ENCODE measurements around the gene DYNC1I1. TPM values are rescaled to one million over a fixed set of nuclear protein-coding genes. Genes with fewer than 3 reads are reported as not detected.

DYNC1I1 gene
- polyA plus RNA-seq, 1 donor from 2014 or later, result 28.9 TPM

DNA sequence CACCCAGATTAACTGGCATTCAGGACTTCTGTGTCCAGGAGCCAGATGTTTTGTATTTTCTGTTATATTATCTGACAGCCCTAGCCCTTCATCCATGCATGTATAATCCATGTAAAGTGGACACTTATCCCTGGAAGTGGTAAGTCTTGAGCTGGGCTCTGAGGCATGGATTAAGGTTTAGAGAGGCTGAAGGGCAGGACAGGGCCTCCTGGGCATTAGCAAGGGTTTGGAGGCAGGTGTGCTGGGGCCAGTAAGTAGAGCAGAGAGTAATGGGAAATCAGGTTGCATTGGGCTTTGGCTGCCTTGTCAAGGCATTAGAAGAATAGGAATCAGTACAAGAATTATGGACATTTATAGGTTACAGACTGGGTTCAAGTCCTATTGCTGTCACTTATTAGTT is 138.0 kb downstream of the DYNC1I1 start:
- no peaks in the 10 kb centered on the region for H3K27me3 ChIP-seq (ENCODE audit: insufficient read depth, low read depth, low read length)
- no peaks in the 10 kb centered on the region for H3K9me3 ChIP-seq (ENCODE audit: low read length)
- no peak overlapping the region for H3K4me2 ChIP-seq (ENCODE audit: low read length)
- H4K20me1 ChIP-seq (ENCODE audit: insufficient read depth), result no peaks in the 10 kb centered on the region
- no peak for TF ChIP-seq REST (IDR thresholded peaks at IDR 0.05; ENCODE audit: borderline replicate concordance)
- no peak for TF ChIP-seq RAD21 (conservative IDR thresholded peaks at IDR 0.05)
- TF ChIP-seq, protein P1, sequence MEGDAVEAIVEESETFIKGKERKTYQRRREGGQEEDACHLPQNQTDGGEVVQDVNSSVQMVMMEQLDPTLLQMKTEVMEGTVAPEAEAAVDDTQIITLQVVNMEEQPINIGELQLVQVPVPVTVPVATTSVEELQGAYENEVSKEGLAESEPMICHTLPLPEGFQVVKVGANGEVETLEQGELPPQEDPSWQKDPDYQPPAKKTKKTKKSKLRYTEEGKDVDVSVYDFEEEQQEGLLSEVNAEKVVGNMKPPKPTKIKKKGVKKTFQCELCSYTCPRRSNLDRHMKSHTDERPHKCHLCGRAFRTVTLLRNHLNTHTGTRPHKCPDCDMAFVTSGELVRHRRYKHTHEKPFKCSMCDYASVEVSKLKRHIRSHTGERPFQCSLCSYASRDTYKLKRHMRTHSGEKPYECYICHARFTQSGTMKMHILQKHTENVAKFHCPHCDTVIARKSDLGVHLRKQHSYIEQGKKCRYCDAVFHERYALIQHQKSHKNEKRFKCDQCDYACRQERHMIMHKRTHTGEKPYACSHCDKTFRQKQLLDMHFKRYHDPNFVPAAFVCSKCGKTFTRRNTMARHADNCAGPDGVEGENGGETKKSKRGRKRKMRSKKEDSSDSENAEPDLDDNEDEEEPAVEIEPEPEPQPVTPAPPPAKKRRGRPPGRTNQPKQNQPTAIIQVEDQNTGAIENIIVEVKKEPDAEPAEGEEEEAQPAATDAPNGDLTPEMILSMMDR (IDR thresholded peaks at IDR 0.05; ENCODE audit: poor library complexity, severe bottlenecking), result no peak
- TF ChIP-seq POLR2AphosphoS5 (IDR thresholded peaks at IDR 0.05), result no peak
- TF ChIP-seq EZH2 (IDR thresholded peaks at IDR 0.05; ENCODE audit: borderline replicate concordance, insufficient read depth, low read length, poor library complexity, severe bottlenecking), result no peak
- TF ChIP-seq TAF1 (IDR thresholded peaks at IDR 0.05; ENCODE audit: low read depth), result no peak
- no peak for TF ChIP-seq SMC3 (conservative IDR thresholded peaks at IDR 0.05; ENCODE audit: poor library complexity)
- TF ChIP-seq EP300 (conservative IDR thresholded peaks at IDR 0.05; ENCODE audit: poor library complexity, severe bottlenecking), result no peak
- no peak for TF ChIP-seq MXI1 (conservative IDR thresholded peaks at IDR 0.05; ENCODE audit: poor library complexity, severe bottlenecking)
- H3K27ac ChIP-seq (ENCODE audit: low read length), result no peak overlapping the region
- no peaks in the 10 kb centered on the region for H3F3A ChIP-seq (ENCODE audit: insufficient read depth, low read length, poor library complexity, severe bottlenecking)
- H3K4me3 ChIP-seq (ENCODE audit: low read length), result no peak overlapping the region
- H3K79me2 ChIP-seq (replicated peaks; ENCODE audit: insufficient read depth, low read length), result peaks cover 4% of the 10 kb centered on the region
- H3K9me2 ChIP-seq (ENCODE audit: insufficient read depth, low read length), result no peaks in the 10 kb centered on the region
- H3K36me3 ChIP-seq (ENCODE audit: insufficient read depth, low read length), result no peaks in the 10 kb centered on the region
- no peak overlapping the region for H3K9ac ChIP-seq (ENCODE audit: low read length)
- H2AFZ ChIP-seq (ENCODE audit: low read depth, low read length), result no peak overlapping the region

- H3K9me2 ChIP-seq (ENCODE audit: insufficient read depth, low read length), result no peaks in the 10 kb centered on the region
- no peaks in the 10 kb centered on the region for H3K9me3 ChIP-seq (ENCODE audit: low read length)
- no peaks in the 10 kb centered on the region for H3F3A ChIP-seq (ENCODE audit: insufficient read depth, low read length, poor library complexity, severe bottlenecking)
- no peak overlapping the region for H3K9ac ChIP-seq (ENCODE audit: low read length)
- no peak overlapping the region for H2AFZ ChIP-seq (ENCODE audit: low read depth, low read length)
- H3K27ac ChIP-seq (ENCODE audit: low read length), result no peak overlapping the region
- H3K79me2 ChIP-seq (replicated peaks; ENCODE audit: insufficient read depth, low read length), result peaks cover 20% of the 10 kb centered on the region
- no peaks in the 10 kb centered on the region for H3K27me3 ChIP-seq (ENCODE audit: insufficient read depth, low read depth, low read length)
- TF ChIP-seq EP300 (conservative IDR thresholded peaks at IDR 0.05; ENCODE audit: poor library complexity, severe bottlenecking) (no peak), EZH2 (IDR thresholded peaks at IDR 0.05; ENCODE audit: borderline replicate concordance, insufficient read depth, low read length, poor library complexity, severe bottlenecking) (no peak), POLR2AphosphoS5 (IDR thresholded peaks at IDR 0.05) (no peak)
- no peaks in the 10 kb centered on the region for H4K20me1 ChIP-seq (ENCODE audit: insufficient read depth)
- no peaks in the 10 kb centered on the region for H3K36me3 ChIP-seq (ENCODE audit: insufficient read depth, low read length)
- no peak overlapping the region for H3K4me2 ChIP-seq (ENCODE audit: low read length)
- no peak overlapping the region for H3K4me3 ChIP-seq (ENCODE audit: low read length)
Measured at GRCh38 chr7:95915731-95916130, 143.4 kb downstream of the DYNC1I1 start.

Measured in neural cell (in vitro differentiated cells).